A549 (cell line): ENCODE measurements around the gene GBF1. TPM values are rescaled to one million over a fixed set of nuclear protein-coding genes. Genes with fewer than 3 reads are reported as not detected.
A peak's percentile ranks its signal among the peaks of the same experiment; 100 is the strongest.

Source experiments
- ATAC-seq, 2 experiments: fragments of 200-7000 bp in 1 of 2; fragments of >200 bp in 1 of 2; cut with Nextera tagmentation in 1 of 2; cut with Tn5 transposase in 1 of 2; 3 replicates each; pipeline versions ENCODE4 v1.8.0 to v1.9.1; 2018 to 2020; ENCODE audit warnings: mild to moderate bottlenecking in 1 of 2, moderate library complexity in 1 of 2
- CTCF ChIA-PET: fragments of 300-600 bp; sonication (Branson Sonifier 250); formaldehyde crosslinking; extraction: SDS; loops from one replicate; lab custom pipeline; 2021; ENCODE audit warnings: antibody characterized with exemption, inconsistent platforms; lab: Yijun Ruan, JAX
- POLR2A ChIA-PET: fragments of 350-600 bp; formaldehyde crosslinking; extraction: SDS; loops from one replicate; lab custom pipeline; 2021; ENCODE audit warnings: antibody characterized with exemption, inconsistent platforms; lab: Yijun Ruan, JAX
- DNase-seq, 2 experiments: peaks; one replicate each; pipeline versions ENCODE4 v3.0.0 to v3.0.0-alpha.2; 2011 to 2016; ENCODE audit warnings: low read depth in 1 of 2, low spot score in 1 of 2
- FAIRE-seq: peaks from 2 replicates; lab custom pipeline; 2011; peaks lifted over from hg19 to GRCh38; lab: Jason Lieb, UNC
- H3K27ac ChIP-seq, 2 experiments: fragments of >200 bp; sonication (Bioruptor Twin); formaldehyde crosslinking; 3 replicates each; pipeline ENCODE4 v1.5.1; 2016 to 2017
- H3K4me1 ChIP-seq: fragments of >200 bp; sonication (Bioruptor Twin); formaldehyde crosslinking; 3 replicates; pipeline ENCODE4 v1.6.1; 2016
- H3K4me2 ChIP-seq: fragments of >200 bp; sonication (Bioruptor Twin); formaldehyde crosslinking; 3 replicates; pipeline ENCODE4 v1.6.1; 2016
- H3K4me3 ChIP-seq: fragments of >200 bp; sonication (Bioruptor Twin); formaldehyde crosslinking; 3 replicates; pipeline ENCODE4 v1.5.1; 2016
- H3K9me3 ChIP-seq: fragments of >200 bp; sonication (Bioruptor Twin); formaldehyde crosslinking; 3 replicates; pipeline ENCODE4 v1.6.1; 2016
- BCL3 ChIP-seq: fragments of >200 bp; sonication (Bioruptor Twin); formaldehyde crosslinking; IDR thresholded peaks from 3 replicates; pipeline ENCODE4 v1.6.1; 2016
- CHD2 ChIP-seq: fragments of 150-350 bp; IDR thresholded peaks from 2 replicates; pipeline ENCODE4 v1.6.1; 2014; ENCODE audit warnings: low read length; ENCODE audit not compliant: partially characterized antibody
- FOSL2 ChIP-seq, 2 experiments: fragments of 450-650 bp in 1 of 2; fragments of >200 bp in 1 of 2; sonication (Bioruptor Twin) in 1 of 2; formaldehyde crosslinking; IDR thresholded peaks; 2 replicates each; pipeline versions ENCODE4 v1.5.0 to v1.6.1; 2016 to 2020; ENCODE audit warnings: mild to moderate bottlenecking in 1 of 2, moderate library complexity in 1 of 2
- HMGXB4 ChIP-seq: fragments of 250-450 bp; sonication (Bioruptor Pico); IDR thresholded peaks from 2 replicates; pipeline ENCODE4 v1.5.0; 2021; ENCODE audit warnings: mild to moderate bottlenecking, moderate library complexity, borderline replicate concordance
- JUN ChIP-seq, 2 experiments: fragments of >200 bp; sonication (Bioruptor Twin); formaldehyde crosslinking; IDR thresholded peaks; 2 replicates in 1 of 2; 3 replicates in 1 of 2; pipeline ENCODE4 v1.6.1; 2016 to 2017
- KDM5A ChIP-seq: fragments of 200-600 bp; sonication (generic); IDR thresholded peaks from 2 replicates; pipeline ENCODE4 v1.6.1; 2016; ENCODE audit warnings: antibody characterized with exemption, mild to moderate bottlenecking
- MAFK ChIP-seq: fragments of 450-650 bp; IDR thresholded peaks from 2 replicates; pipeline ENCODE4 v1.6.1; 2014; ENCODE audit not compliant: partially characterized antibody
- MAX ChIP-seq: IDR thresholded peaks from 2 replicates; pipeline ENCODE4 v1.6.1; 2012
- MAZ ChIP-seq: fragments of 150-350 bp; IDR thresholded peaks from 2 replicates; pipeline ENCODE4 v1.6.1; 2014; ENCODE audit warnings: antibody characterized with exemption, low read depth, low read length, borderline replicate concordance
- PBX3 ChIP-seq: IDR thresholded peaks from 2 replicates; pipeline ENCODE4 v1.6.1; 2012
- PHF8 ChIP-seq: fragments of 200-600 bp; sonication (generic); IDR thresholded peaks from 2 replicates; pipeline ENCODE4 v1.6.1; 2016; ENCODE audit warnings: low read depth, mild to moderate bottlenecking, antibody characterized with exemption, moderate library complexity, borderline replicate concordance
- POLR2A ChIP-seq: IDR thresholded peaks from 2 replicates; pipeline ENCODE4 v1.6.1; 2012; ENCODE audit warnings: mild to moderate bottlenecking, low read length
- RAD21 ChIP-seq, 2 experiments: fragments of >200 bp in 1 of 2; sonication (Bioruptor Twin) in 1 of 2; formaldehyde crosslinking in 1 of 2; IDR thresholded peaks in 1 of 2; conservative IDR thresholded peaks in 1 of 2; 2 replicates in 1 of 2; 3 replicates in 1 of 2; pipeline ENCODE4 v1.6.1; 2012 to 2018; ENCODE audit warnings: inconsistent platforms in 1 of 2
- RFX5 ChIP-seq: fragments of 450-650 bp; IDR thresholded peaks from 2 replicates; pipeline ENCODE4 v1.7.1; 2014; ENCODE audit warnings: antibody characterized with exemption, mild to moderate bottlenecking, moderate library complexity
- WGBS: methylation state at CpG from one replicate; pipeline ENCODE4 v1.1.6; 2017; ENCODE audit errors: missing lambda C conversion rate; 5-methylcytosine and 5-hydroxymethylcytosine counted together
- polyA minus RNA-seq: library from RNA; depleted of rRNA, polyadenylated mRNA; stranded (reverse); fragments of >200 nt; gene quantifications from 2 replicates; pipeline ENCODE4 v1.2.3, GENCODE V29; 2011; rRNA and poly(A)+ RNA removed
- polyA plus RNA-seq, 4 experiments: library from polyadenylated mRNA; depleted of rRNA in 3 of 4; stranded (reverse); fragments of >200 nt; fragmentation: RNase III in 1 of 4; extraction: RNeasy Plus Mini Kit Qiagen cat#74134 plus additional on column Dnase treatment in 1 of 4; gene quantifications; 2 replicates in 3 of 4; 3 replicates in 1 of 4; pipeline ENCODE4 v1.2.3, GENCODE V29; 2011 to 2017

Gene GBF1
- 21.3 and 34.7 TPM in 2 replicates for polyA plus RNA-seq (2011; rRNA removed)
- polyA plus RNA-seq (2012; cell fraction: cytosol; rRNA removed): 11.0 and 14.2 TPM in 2 replicates
- polyA plus RNA-seq (2012; cell fraction: nucleus; rRNA removed): 40.9 and 47.8 TPM in 2 replicates
- 20.4 to 22.2 TPM (median 22.1 TPM) in 3 replicates for polyA plus RNA-seq (2017; fragmentation: RNase III; extraction: RNeasy Plus Mini Kit Qiagen cat#74134 plus additional on column Dnase treatment)
- polyA minus RNA-seq: 79.2 and 86.6 TPM in 2 replicates

- ChIA-PET CTCF (interaction anchor here (0.6 to 4.9 kb wide), 7 partner anchors 8 to 173 kb away, joined by 3 to 50 read pairs (median 4); no protein-coding TSS in a partner anchor), POLR2A (interaction anchor here (0.7 to 1.0 kb wide), 4 partner anchors 13 to 187 kb away, joined by 3 to 4 read pairs (median 3); partner anchors contain the start of genes CUEDC2 and NFKB2)
- FAIRE-seq (peak; percentile 78), DNase-seq (peak; percentile 100), ATAC-seq (peak; percentile 94)
- Histone ChIP-seq H3K4me3 (peak within 1 kb of the TSS; percentile 84), H3K4me1 (peaks cover 28% of the 10 kb centered on the region), H3K4me2 (peak within 1 kb of the TSS; percentile 86), H3K27ac (peak within 1 kb of the TSS; percentile 83 to 88), H3K9me3 (no peaks in the 10 kb centered on the region)
- TF ChIP-seq POLR2A (peak; percentile 91), KDM5A (peak; percentile 58), BCL3 (peak; percentile 72; the same call in 1 of the 3 replicates), HMGXB4 (CRISPR knock-in tag) (no peak), PBX3 (peak; percentile 95), MAFK (no peak), MAX (peak; percentile 55; the same call in 1 of the 2 replicates), FOSL2 (IDR thresholded peaks at IDR 0.05) (no peak), FOSL2 (CRISPR knock-in tag; IDR thresholded peaks at IDR 0.05) (peak; percentile 19; the same call in 1 of the 2 replicates), JUN (IDR thresholded peaks at IDR 0.05) (peak; percentile 53 to 80; a peak in 4 of 5 replicates), MAZ (no peak), CHD2 (peak; percentile 33), PHF8 (peak; percentile 80), RFX5 (peak; percentile 92)
- 2% methylated on average over 35 of the region's 47 CpGs for WGBS
Measured at GRCh38 chr10:102245082-102245931, at the start of gene GBF1. TSS of gene GBF1 (plus strand) at chr10:102245532. CDS start at chr10:102258939, 13,407 bp downstream.

GRCh38 chr10:102196893-102197292, 48.4 kb upstream of the GBF1 start:
- Histone ChIP-seq H3K4me1 (peaks cover 6% of the 10 kb centered on the region; the same call in 1 of the 3 replicates), H3K9me3 (peaks cover 13% of the 10 kb centered on the region), H3K27ac (no peak overlapping the region), H3K4me3 (no peak overlapping the region), H3K4me2 (no peak overlapping the region)
- ATAC-seq: no peak
- no peak for TF ChIP-seq RAD21 (conservative IDR thresholded peaks at IDR 0.05 in 1 of 2, IDR thresholded peaks at IDR 0.05 in 1 of 2)
- TF ChIP-seq BCL3: no peak
- ChIA-PET CTCF (no interaction called here), POLR2A (no interaction called here)
- no peak for DNase-seq
- WGBS: 62% methylated on average over 2 of the region's 2 CpGs
- no peak for FAIRE-seq
